Mesenteric fat pad (tissue), 1 donor: Measurements from ENCODE around the gene IFT81. TPM values are rescaled to one million over a fixed set of nuclear protein-coding genes. Genes with fewer than 3 reads are reported as not detected.

ENCODE experiments used
- DNase-seq: peaks from one replicate; pipeline ENCODE4 v3.0.0-alpha.2; 2020; ENCODE audit warnings: low spot score
- total RNA-seq: library from RNA; stranded (reverse); fragmentation: NEBNext Ultra II Directional; extraction: Animal tissue kit (Norgen Biotek cat#: 25700); gene quantifications from one replicate; pipeline ENCODE4 v1.2.1, GENCODE V29; 2021
- donor health status: DM: yes; HTN: yes; CAD: no.

Gene IFT81
- total RNA-seq, 1 donor from 2014 or later: 5.4 TPM

GRCh38 chr12:110243227-110243626, 119.1 kb downstream of the IFT81 start:
- DNase-seq: no peak

GRCh38 chr12:110244372-110244771, 120.2 kb downstream of the IFT81 start:
- no peak for DNase-seq

GRCh38 chr12:110244829-110245228, 120.7 kb downstream of the IFT81 start:
- DNase-seq: no peak

GRCh38 chr12:110245369-110245772, 121.2 kb downstream of the IFT81 start:
- DNase-seq: no peak

- DNase-seq: no peak
Observed at GRCh38 chr12:110246636-110247339, 122.6 kb downstream of the IFT81 start.

GRCh38 chr12:110247340-110248095, 123.4 kb downstream of the IFT81 start:
- DNase-seq: no peak

GRCh38 chr12:110248096-110248447, 123.9 kb downstream of the IFT81 start:
- DNase-seq: no peak

GRCh38 chr12:110249105-110249504, 124.9 kb downstream of the IFT81 start:
- no peak for DNase-seq

- no peak for DNase-seq
Observed at GRCh38 chr12:110249716-110250225, 125.6 kb downstream of the IFT81 start.

GRCh38 chr12:110251381-110251780, 127.2 kb downstream of the IFT81 start:
- no peak for DNase-seq

GRCh38 chr12:110252716-110253115, 128.6 kb downstream of the IFT81 start:
- no peak for DNase-seq

GRCh38 chr12:110253176-110253575, 129.0 kb downstream of the IFT81 start:
- DNase-seq: no peak

- DNase-seq: peak; percentile 49
Observed at GRCh38 chr12:110254971-110255540, 130.9 kb downstream of the IFT81 start.

GRCh38 chr12:110255890-110256456, 131.8 kb downstream of the IFT81 start:
- DNase-seq: peak; percentile 12

- DNase-seq: peak; percentile 89
Observed at GRCh38 chr12:110256780-110257431, 132.7 kb downstream of the IFT81 start.

GRCh38 chr12:110258466-110258865, 134.3 kb downstream of the IFT81 start:
- DNase-seq: peak; percentile 75

- peak; percentile 35 for DNase-seq
Observed at GRCh38 chr12:110262442-110263388, 138.6 kb downstream of the IFT81 start.

- no peak for DNase-seq
Observed at GRCh38 chr12:110266381-110266960, 142.3 kb downstream of the IFT81 start.

GRCh38 chr12:110266980-110267620, 142.9 kb downstream of the IFT81 start:
- no peak for DNase-seq
